Measurements from ENCODE around the gene ANO6.

The ANO6 gene

GRCh38 chr12:45416126-45416525, 200.2 kb downstream of the ANO6 start:
- DNase-seq: no peak

GRCh38 chr12:45418520-45418919, 202.6 kb downstream of the ANO6 start:
- peak; percentile 43 for DNase-seq

GRCh38 chr12:45419317-45419814, 203.5 kb downstream of the ANO6 start:
- no peak for DNase-seq

DNA sequence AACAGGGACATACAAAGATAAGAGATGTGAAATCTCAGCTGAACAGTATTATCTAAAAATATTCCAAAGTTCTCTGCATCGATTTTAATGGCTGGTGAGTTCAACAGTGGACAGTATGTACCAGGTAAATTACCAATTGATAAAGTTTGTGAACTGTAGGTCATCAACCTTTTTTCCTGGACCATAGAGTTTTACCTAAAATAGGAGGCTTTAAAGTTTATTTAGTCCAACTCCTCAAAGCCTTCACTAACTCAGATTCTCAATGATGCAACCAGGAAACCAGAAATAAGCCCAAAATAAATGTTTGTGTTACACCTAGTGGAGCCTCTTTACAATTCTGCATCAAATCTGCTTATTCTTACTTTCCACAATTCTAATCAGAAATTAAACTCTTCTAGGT, 205.8 kb downstream of the ANO6 start:
- no peak for DNase-seq

- no peak for DNase-seq
These were observed 208.0 kb downstream of the ANO6 start for GRCh38 chr12:45423931-45424330.

DNA sequence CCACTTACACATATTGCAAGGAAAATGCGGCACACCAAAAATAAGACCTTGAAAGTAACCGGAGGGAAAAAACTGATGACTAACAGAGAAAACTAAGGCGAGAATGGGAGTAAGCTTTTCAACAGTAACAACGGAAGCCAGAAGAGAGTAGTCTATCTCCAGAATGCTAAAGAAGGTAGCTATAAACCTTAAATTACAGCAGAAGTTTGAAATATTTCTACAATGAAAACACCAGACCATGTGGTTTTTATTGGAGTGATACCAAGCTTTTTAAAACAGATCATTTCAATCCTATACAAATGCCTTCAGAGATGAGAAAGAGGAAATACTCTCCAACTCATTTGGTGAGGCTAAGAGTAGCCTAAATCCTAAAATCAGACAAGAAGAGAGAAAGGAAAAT, 209.5 kb downstream of the ANO6 start:
- no peak for DNase-seq

GRCh38 chr12:45426294-45426693, 210.4 kb downstream of the ANO6 start:
- DNase-seq: no peak

DNA sequence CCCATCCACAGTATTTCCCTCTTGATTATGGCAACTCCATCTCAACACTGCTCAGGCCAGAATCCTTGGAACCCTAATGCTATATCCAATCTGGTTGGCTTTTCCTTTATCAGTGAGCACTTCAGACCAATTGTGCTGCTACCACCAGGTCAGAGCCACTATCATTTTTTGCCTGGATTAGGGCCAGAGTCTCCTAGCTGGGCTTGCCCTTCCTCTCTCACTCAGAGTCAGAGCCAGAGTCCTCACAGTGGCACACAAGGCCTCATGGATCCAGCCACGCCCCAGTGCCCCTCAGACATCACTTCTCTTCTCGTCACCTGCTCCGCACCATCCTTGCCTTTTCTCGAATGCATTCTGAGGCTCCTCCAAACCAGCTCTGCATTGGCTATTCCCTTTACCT, 211.1 kb downstream of the ANO6 start:
- DNase-seq: no peak

- DNase-seq: no peak
These were observed 213.9 kb downstream of the ANO6 start for GRCh38 chr12:45429831-45430230.

DNA sequence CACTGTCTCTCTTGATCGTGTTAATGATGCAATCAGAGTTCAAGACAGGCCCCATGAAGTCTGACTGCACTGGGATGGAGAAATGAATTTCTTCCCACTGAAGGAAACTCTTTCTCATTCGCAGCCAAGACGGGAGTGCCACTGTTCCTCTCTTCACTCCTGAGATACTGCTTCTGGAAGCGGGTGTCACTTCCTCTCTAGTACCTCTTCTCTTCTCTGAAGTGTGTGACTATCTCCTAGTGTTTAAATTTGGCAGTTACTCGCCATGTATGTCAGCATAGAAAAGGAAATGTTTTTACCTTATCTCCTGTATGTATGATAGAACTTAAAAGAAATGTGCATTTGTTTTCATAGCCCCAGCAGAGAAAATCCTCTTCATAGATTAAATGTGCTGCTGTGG, 215.2 kb downstream of the ANO6 start:
- no peak for DNase-seq

- DNase-seq: no peak
These were observed 216.8 kb downstream of the ANO6 start for GRCh38 chr12:45432710-45433109.

- no peak for DNase-seq
These were observed 217.6 kb downstream of the ANO6 start for GRCh38 chr12:45433441-45433868.

- no peak for DNase-seq
These were observed 218.2 kb downstream of the ANO6 start for GRCh38 chr12:45434094-45434493.

- DNase-seq: no peak
These were observed 220.2 kb downstream of the ANO6 start for GRCh38 chr12:45435945-45436710.

DNA sequence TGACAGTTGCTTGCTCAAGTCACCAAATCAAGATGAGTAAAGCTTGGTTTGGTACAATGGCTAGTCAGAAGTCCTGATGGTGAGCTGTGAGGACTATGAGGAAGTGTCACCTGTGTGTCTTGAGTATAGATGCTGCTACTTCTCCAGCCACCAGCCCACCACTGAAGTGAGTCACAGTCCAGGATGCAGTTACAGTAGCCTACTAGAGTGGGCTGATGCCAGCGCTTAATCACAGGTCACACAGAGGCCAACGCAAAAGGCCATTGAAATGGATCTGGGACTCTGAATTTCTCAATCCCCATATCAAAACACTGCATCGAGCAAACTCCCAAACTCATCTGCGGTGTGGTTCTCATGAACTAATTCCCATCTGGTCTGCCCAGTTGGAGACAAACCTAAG, 223.1 kb downstream of the ANO6 start:
- DNase-seq: no peak

- DNase-seq: no peak
These were observed 230.1 kb downstream of the ANO6 start for GRCh38 chr12:45446013-45446412.

DNA sequence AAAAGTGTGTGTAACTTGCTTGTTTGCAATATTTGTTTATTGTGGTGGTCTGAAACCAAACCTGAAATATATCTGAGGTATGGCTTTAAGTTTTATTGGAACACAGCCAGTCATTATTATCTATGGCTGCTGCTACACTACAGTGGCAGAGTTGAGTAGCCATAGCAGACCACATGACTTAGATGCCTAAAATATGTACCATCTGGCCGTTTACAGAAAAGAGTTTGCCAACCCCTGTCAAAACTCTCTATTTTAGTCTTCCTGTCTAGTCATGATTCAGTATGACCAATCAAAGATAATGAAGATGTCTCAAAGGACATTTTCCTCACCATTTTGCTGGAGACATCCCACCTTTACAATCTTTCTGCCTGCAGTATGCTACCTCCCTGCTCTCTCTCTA, 242.3 kb downstream of the ANO6 start:
- DNase-seq: no peak

DNA sequence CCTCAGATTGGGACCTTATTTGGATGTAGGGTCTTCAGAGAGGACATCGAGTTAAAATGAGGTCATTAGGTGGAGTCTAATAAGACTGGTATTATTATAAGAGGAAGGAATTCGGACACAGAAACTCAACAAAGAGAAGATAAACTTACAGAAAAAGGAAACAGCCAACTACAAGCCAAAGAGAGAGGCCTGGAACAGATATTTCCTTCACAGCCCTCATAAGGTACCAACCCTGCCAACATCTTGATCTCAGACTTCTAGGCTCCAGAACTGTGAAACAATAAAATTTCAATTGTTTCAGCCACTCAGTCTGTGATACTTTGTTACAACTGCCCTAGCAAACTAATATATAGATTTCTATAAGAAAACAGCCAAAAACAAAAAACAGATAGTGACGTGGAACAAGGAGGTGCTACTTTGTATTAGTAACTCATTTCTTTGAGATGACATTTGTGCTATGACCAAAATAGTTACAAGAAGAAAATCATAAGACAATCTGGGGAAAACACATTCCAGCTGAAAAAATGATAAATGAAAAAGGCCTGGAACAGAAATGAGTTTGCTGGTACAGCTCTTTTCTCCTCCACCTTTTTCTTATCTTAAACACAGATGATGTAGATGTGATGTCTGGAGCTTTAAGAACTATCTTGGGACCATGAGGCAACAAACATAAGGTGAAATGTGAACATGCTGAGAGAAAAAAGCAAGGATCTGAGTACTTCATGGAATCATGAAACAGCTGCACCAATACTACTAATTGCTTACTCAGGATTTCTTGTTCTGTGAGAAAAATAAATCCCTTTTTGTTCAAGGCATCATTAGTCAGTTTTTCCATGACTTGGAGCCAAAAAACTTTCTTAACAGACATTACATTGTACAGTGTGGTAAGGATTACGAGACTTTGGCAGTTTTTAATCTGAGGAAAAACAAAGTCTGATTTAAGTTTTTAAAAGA, 243.2 kb downstream of the ANO6 start:
- no peak for DNase-seq

DNA sequence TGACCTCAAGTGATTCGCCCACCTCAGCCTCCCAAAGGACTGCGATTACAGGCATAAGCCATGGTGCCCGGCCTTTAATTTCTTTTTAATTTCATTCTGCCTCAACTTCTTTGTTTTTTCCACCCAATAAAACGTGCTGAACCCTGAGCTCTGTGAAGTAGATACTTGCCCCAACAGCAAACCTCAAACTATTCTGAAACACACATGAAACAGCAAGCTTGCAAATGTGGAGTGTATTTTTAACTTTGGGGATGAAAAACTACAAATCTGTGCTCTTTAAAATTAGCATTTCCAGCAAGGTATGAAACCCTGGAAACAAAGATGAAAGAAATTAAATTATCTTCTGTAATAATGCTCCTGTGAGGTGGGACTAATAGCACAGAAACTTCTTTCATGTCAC, 246.6 kb downstream of the ANO6 start:
- no peak for DNase-seq

DNA sequence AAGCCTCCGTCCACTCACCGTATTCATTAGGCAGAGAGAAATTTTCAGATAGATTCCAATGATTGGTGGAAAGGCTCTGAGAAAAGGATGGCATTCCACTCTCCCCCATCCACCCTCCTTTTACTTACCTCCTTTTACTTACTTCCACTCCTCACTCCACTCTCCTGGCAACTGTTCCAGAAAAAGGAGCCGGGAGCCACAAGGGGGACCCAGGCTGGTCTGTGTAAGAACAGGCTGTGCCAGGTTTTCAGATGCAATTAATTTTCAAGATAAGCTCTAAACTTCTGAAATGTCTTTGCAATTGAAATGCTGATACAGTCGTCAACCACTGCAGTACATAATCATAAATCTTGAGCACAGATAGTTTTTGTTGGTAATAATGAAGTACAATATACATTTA, 248.8 kb downstream of the ANO6 start:
- no peak for DNase-seq

GRCh38 chr12:45468751-45469615, 253.1 kb downstream of the ANO6 start:
- DNase-seq: no peak

- no peak for DNase-seq
These were observed 254.0 kb downstream of the ANO6 start for GRCh38 chr12:45469902-45470301.

GRCh38 chr12:45473636-45474035, 257.7 kb downstream of the ANO6 start:
- DNase-seq: no peak
